HG03108 (cell line): Measurements from ENCODE around the gene ADD1.

Source experiments
- ATAC-seq: cut with Tn5 transposase; IDR thresholded peaks from one replicate; pipeline ENCODE4 v1.9.1; 2021; ENCODE audit warnings: moderate library complexity; ENCODE audit not compliant: unreplicated experiment

ADD1 gene

GRCh38 chr4:2961811-2962441 lies 118.3 kb downstream of the ADD1 start:
- no peak for ATAC-seq

DNA sequence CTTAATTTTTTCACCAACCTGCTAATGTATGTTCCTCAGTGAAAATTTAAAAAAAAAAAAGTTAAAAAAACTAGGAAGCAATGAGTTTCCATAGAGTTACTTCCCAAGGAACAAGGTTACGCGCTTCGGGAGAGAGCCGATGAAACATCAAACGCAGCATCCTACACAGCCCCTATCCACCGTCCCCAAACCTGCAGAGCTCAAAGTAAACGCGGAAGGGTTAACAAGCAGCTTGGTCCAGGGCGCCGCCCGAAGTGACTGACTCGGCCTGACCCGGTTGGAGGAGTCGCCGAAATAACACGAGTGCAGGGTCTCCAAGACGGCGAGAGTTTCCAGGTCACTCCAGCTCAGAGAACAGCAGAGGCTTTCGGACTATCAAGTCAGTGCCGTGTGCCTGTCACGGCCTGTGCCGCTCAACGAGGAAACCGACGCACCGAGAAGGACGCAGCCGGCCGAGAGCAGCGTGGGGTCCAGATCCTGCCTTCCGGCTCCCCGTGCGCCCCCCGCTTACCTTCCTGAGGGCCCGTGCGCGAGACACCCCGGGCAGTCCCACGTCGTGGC lies 119.0 kb downstream of the ADD1 start:
- peak; percentile 23 for ATAC-seq

- ATAC-seq: peak; percentile 92
Observed at GRCh38 chr4:2963175-2963965, 119.7 kb downstream of the ADD1 start, which contains the start of the genes GRK4 and NOP14. Gene GRK4 (plus strand): TSS chr4:2963571. CDS start chr4:2964071, 500 bp downstream. Gene NOP14 (minus strand): TSS chr4:2963406. CDS start chr4:2963319, 87 bp downstream.

DNA sequence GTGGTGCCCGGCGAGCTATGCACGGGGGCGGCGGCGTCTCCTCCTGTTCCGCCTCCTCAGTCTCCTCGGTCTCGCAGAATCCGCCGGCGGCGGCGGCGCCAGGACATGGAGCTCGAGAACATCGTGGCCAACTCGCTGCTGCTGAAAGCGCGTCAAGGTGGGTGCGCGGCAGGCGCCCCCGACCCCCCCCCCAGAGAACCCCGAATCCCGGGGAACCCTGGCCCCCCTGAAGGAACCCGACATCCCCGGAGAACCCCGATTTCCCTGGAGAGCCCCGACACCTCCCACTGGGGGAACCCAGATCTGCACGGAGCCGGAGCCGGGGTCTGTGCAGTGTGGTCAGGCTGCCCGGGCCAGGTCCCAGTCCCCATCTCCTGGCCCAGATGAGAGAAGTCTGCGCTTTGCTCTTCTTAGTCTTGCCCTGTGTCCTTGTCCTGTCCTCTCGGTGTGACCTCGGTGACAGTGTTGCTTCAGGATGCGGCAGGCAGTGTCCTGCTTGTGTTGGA lies 120.4 kb downstream of the ADD1 start:
- ATAC-seq: peak; percentile 8

DNA sequence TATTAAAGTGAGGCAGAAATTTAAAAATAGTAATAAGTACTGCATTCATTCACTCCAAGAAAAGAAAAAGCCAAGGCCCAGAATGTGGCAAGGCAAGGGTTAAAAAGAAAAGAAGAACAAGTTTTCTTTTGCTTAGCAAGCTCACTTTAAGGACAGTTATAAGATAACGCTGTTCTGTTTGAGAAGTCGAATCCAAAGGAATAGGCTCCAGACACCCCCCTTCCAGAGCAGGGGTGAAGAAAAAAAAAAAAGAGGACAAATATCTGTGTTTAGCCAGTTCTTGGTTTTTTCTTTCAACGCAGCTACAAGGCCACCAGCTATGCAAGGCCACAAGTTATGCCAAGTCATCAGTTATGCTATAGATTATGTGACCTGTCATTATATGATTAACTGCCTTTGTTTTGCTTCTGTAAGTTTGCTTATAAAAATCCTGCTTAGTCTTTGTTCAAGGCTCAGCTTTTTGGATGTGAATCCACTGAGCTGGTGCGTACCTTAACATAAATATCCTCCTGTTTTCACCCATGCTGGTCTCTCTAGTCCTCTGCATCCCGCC lies 121.1 kb downstream of the ADD1 start:
- no peak for ATAC-seq

GRCh38 chr4:2965262-2965661 lies 121.6 kb downstream of the ADD1 start:
- ATAC-seq: no peak

DNA sequence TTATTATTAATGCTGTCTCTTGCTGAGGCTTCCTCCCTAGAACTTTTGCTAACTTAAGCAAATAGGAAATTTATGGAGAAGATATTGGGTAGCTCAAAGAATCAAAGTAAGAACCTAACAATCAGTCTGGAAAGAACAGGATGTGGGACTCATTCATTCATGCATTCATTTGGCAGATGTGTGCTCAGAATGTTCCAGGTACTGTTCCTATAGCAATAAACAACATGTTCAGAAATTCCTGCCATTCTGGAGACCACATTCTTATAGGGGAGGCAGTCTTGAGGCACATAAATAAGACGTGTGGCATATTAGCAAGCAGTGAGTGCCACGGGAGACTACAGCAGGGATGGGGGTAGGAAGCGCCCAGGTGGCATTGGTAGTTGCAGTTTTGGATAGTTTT lies 124.7 kb downstream of the ADD1 start:
- no peak for ATAC-seq

- ATAC-seq: no peak
Observed at GRCh38 chr4:2971275-2971674, 127.6 kb downstream of the ADD1 start.

DNA sequence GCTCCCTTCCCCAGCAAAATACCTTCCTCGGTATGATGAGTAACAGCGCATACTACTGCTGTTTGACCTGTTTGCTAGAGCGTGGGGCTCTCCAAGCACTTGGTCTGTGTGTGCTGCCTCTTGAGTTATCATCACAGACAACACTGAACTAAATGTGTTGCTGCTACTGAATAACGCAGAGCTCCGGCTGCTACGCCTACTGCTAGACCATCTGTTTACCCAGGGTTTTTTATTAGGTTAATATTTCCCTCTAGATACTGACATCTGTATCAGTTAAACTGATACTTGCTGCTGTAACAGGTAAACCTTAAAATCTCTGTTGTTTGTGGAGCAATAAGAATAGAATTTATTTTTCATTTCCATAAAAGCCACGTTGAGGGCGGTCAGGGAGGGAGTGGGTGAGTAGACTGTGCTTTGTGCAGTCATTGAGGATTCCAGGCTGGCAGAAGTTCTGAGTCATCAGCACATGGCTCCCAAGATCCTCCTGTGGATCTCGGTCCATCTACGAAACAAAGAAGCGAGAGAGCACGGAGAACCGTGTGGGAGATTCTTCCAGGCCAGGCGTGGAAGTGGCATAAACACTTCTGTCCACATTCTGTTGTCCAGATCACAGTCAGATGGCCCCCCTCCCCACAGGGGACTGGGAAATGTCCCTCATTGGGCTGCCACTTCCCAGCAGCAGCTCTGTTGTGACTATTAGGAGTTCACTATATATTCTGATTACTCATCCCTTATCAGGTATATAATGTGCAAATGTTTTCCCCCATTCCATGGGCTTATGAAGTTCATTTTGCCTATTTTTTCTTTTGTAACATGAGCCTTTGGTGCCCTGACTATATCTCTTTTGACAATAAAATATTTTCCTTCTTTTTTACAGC lies 133.8 kb downstream of the ADD1 start:
- no peak for ATAC-seq
